GM12878 (cell line): Measurements from ENCODE around the gene DHCR7. TPM values are rescaled to one million over a fixed set of nuclear protein-coding genes. Genes with fewer than 3 reads are reported as not detected.
A peak's percentile ranks its signal among the peaks of the same experiment; 100 is the strongest.

Experiments
- ATAC-seq: fragments of 200-7000 bp; cut with Tn5 transposase; 3 replicates; pipeline ENCODE4 v1.9.1; 2020; ENCODE audit warnings: mild to moderate bottlenecking, moderate library complexity
- BruUV-seq: library from RNA; stranded (reverse); fragments of 400-500 nt; replicated peaks from 2 replicates; lab custom pipeline; 2021; lab: Mats Ljungman, UMichigan
- CTCF ChIA-PET: fragments of 300-600 bp; sonication (Branson Sonifier 250); formaldehyde crosslinking; extraction: SDS; loops from one replicate; lab custom pipeline; 2021; ENCODE audit warnings: inconsistent platforms; lab: Yijun Ruan, JAX
- POLR2A ChIA-PET: fragments of 350-600 bp; formaldehyde crosslinking; extraction: SDS; loops from one replicate; lab custom pipeline; 2021; ENCODE audit warnings: inconsistent platforms; lab: Charles Lee
- RAD21 ChIA-PET: fragments of 300-600 bp; sonication (Branson Sonifier 250); formaldehyde crosslinking; loops from one replicate; lab custom pipeline; 2023; ENCODE audit warnings: antibody characterized with exemption; ENCODE audit not compliant: unreplicated experiment; lab: Charles Lee
- SMC1A ChIA-PET: fragments of 300-600 bp; sonication (Branson Sonifier 250); formaldehyde crosslinking; loops from one replicate; lab custom pipeline; 2023; ENCODE audit not compliant: unreplicated experiment, uncharacterized antibody; lab: Charles Lee
- DNase-seq: peaks from one replicate; pipeline ENCODE4 v3.0.0-alpha.2; 2011; ENCODE audit warnings: low read depth, low spot score
- FAIRE-seq: peaks from 3 replicates; lab custom pipeline; 2011; peaks lifted over from hg19 to GRCh38; lab: Jason Lieb, UNC
- H2AFZ ChIP-seq: 2 replicates; pipeline ENCODE4 v1.6.0; 2011; ENCODE audit warnings: low read depth, low read length, control low read depth; ENCODE audit not compliant: control insufficient read depth
- H3K27ac ChIP-seq: 2 replicates; pipeline ENCODE4 v1.5.1; 2011; ENCODE audit warnings: control low read depth; ENCODE audit not compliant: control insufficient read depth, insufficient read depth
- H3K27me3 ChIP-seq, 2 experiments: replicated peaks in 1 of 2; 2 replicates each; pipeline versions ENCODE4 v1.6.0 to v1.6.1; 2011; ENCODE audit warnings: low read length in 1 of 2; ENCODE audit not compliant: control insufficient read depth in 2 of 2, insufficient read depth in 2 of 2
- H3K36me3 ChIP-seq, 2 experiments: 2 replicates each; pipeline ENCODE4 v1.5.1; 2011; ENCODE audit warnings: low read length in 1 of 2; ENCODE audit not compliant: control insufficient read depth in 2 of 2, insufficient read depth in 2 of 2
- H3K4me1 ChIP-seq: 2 replicates; pipeline ENCODE4 v1.6.1; 2011; ENCODE audit warnings: mild to moderate bottlenecking, low read length, moderate library complexity, mixed read lengths; ENCODE audit not compliant: control insufficient read depth, insufficient read depth
- H3K4me2 ChIP-seq: 2 replicates; pipeline ENCODE4 v1.6.0; 2011; ENCODE audit warnings: control low read depth; ENCODE audit not compliant: control insufficient read depth, insufficient read depth
- H3K4me3 ChIP-seq: fragments of 200-600 bp; sonication (generic); 2 replicates; pipeline ENCODE4 v1.5.1; 2016
- H3K79me2 ChIP-seq: 2 replicates; pipeline ENCODE4 v1.6.0; 2011; ENCODE audit warnings: low read length; ENCODE audit not compliant: control insufficient read depth, insufficient read depth
- H3K9ac ChIP-seq: 2 replicates; pipeline ENCODE4 v1.8.0; 2011; ENCODE audit warnings: low read length, control low read depth, mixed read lengths; ENCODE audit not compliant: control insufficient read depth, insufficient read depth
- H3K9me3 ChIP-seq: replicated peaks from 3 replicates; pipeline ENCODE4 v1.5.1; 2011; ENCODE audit warnings: mild to moderate bottlenecking, low read length; ENCODE audit not compliant: control insufficient read depth, insufficient read depth
- H4K20me1 ChIP-seq: 2 replicates; pipeline ENCODE4 v1.6.0; 2011; ENCODE audit not compliant: control insufficient read depth, insufficient read depth
- HCFC1 ChIP-seq: fragments of 150-350 bp; IDR thresholded peaks from 2 replicates; pipeline ENCODE4 v1.6.1; 2014; ENCODE audit warnings: low read length
- RFX5 ChIP-seq: IDR thresholded peaks from 2 replicates; pipeline ENCODE4 v1.6.1; 2011; ENCODE audit warnings: low read depth, low read length, improper control_type of control experiment
- WGBS: methylation state at CpG from one replicate; pipeline ENCODE4 v1.1.6; 2016; ENCODE audit warnings: low lambda C conversion rate; ENCODE audit not compliant: insufficient replicate concordance, insufficient coverage; ENCODE audit errors: missing lambda C conversion rate; 5-methylcytosine and 5-hydroxymethylcytosine counted together
- in situ Hi-C: fragments of 300-500 bp; cut with MboI; formaldehyde crosslinking; loops from 9 replicates; pipeline ENCODE4 v1.14.3; 2018; ENCODE audit warnings: mixed read lengths
- intact Hi-C: fragments of 100-400 bp; cut with micrococcal nuclease; formaldehyde crosslinking; loops from one replicate; pipeline ENCODE4 v1.14.2; 2022; ENCODE audit not compliant: unreplicated experiment
- polyA plus RNA-seq, 11 experiments: library from polyadenylated mRNA; depleted of rRNA in 4 of 11; unstranded in 6 of 11; stranded (reverse) in 5 of 11; fragments of >200 nt; fragmentation: Nextera tagmentation in 4 of 11; fragmentation: Illumina TruSeq in 1 of 11; extraction: Ambion mirVana in 4 of 11; extraction: Trizol in 1 of 11; gene quantifications; 1 replicate in 1 of 11; 2 replicates in 10 of 11; pipeline versions ENCODE4 v1.2.1 to v1.2.3, GENCODE V29; 2011 to 2016; ENCODE audit warnings: inconsistent platforms in 2 of 11, missing spikeins in 2 of 11, low read depth in 1 of 11
- total RNA-seq, 4 experiments: library from RNA; depleted of rRNA in 3 of 4; stranded (reverse); fragments of >200 nt in 3 of 4; fragmentation: Illumina TruSeq in 1 of 4; extraction: Trizol in 1 of 4; gene quantifications; 2 replicates each; pipeline versions ENCODE4 v1.2.1 to v1.2.3, GENCODE V29; 2013 to 2021
- TF ChIP-seq, protein P1 (sequence below): fragments of 450-650 bp; IDR thresholded peaks from 2 replicates; pipeline ENCODE4 v1.6.1; 2016; ENCODE audit warnings: mild to moderate bottlenecking

DHCR7 gene
- total and polyA plus RNA-seq, 10 of the 15 experiments (the other 5 are each of a cell fraction or from before 2014, with no cell fraction given) = 4.2 to 115 (median 57.8) TPM

DNA sequence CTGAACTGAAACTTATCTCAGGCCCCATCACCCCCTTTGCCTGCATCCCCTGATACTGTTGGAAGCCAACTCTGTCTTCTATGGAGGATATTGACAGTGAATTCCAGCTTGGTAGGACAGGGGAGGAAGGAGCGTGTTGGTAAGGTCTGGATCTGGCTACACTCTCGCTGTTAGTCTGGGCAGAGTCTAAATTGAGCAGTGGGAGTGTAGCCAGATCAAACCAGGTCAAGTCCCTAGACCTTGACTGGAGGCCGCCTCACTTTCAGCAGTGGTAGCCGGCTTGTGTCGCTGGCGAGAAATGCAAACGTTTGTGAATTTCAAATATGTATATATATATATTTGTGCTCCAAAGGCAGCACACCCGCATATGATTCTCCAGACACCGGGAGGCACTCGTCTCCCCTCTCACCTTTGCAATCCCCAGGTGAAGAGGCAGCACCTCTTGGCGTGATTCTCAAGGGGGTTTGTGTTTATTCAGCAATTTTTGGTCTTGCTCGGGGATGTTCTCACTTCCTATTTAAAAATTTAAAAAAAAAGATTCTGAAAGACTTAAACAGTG lies 26.7 kb downstream of the DHCR7 start:
- H3K27me3 ChIP-seq = no peaks in the 10 kb centered on the region
- H3K4me3 ChIP-seq = no peak overlapping the region
- no peaks in the 10 kb centered on the region for H3K79me2 ChIP-seq
- intact Hi-C loops = loop anchor here (10.0 kb wide), 1 partner anchor 143 kb away; the partner anchor contains the start of gene KRTAP5-10
- POLR2A ChIA-PET = no interaction called here
- H3K4me2 ChIP-seq = peak overlapping the region; percentile 25; the same call in 1 of the 2 replicates
- H3K36me3 ChIP-seq = no peaks in the 10 kb centered on the region
- SMC1A ChIA-PET = interaction anchor here (0.9 to 4.0 kb wide), 4 partner anchors 26 to 606 kb away, joined by 3 to 39 read pairs (median 4); no protein-coding TSS in a partner anchor
- no TSS peak for BruUV-seq
- DNase-seq (no peak), FAIRE-seq (no peak), ATAC-seq (no peak)
- H3K4me1 ChIP-seq = peaks cover 51% of the 10 kb centered on the region
- in situ Hi-C loops = no loop called here
- H3K9ac ChIP-seq = no peak overlapping the region
- CTCF ChIA-PET = interaction anchor here (0.6 to 2.3 kb wide), 11 partner anchors 7 to 342 kb away, joined by 3 to 8 read pairs (median 3); no protein-coding TSS in a partner anchor
- H3K9me3 ChIP-seq = no peaks in the 10 kb centered on the region
- TF ChIP-seq HCFC1 (no peak), RFX5 (no peak)
- TF ChIP-seq, protein P1, sequence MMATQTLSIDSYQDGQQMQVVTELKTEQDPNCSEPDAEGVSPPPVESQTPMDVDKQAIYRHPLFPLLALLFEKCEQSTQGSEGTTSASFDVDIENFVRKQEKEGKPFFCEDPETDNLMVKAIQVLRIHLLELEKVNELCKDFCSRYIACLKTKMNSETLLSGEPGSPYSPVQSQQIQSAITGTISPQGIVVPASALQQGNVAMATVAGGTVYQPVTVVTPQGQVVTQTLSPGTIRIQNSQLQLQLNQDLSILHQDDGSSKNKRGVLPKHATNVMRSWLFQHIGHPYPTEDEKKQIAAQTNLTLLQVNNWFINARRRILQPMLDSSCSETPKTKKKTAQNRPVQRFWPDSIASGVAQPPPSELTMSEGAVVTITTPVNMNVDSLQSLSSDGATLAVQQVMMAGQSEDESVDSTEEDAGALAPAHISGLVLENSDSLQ = no peak
- TF ChIP-seq, all 136 proteins: peak for 0
- Histone ChIP-seq H3K27ac (no peak overlapping the region), H4K20me1 (no peaks in the 10 kb centered on the region), H2AFZ (no peak overlapping the region)
- 52% methylated on average over 12 of the region's 12 CpGs for WGBS
- RAD21 ChIA-PET = interaction anchor here (1.1 kb wide), 1 partner anchor 334 kb away, joined by 4 read pairs; no protein-coding TSS in a partner anchor
